Astrocyte (in vitro differentiated cells and primary cell): ENCODE results near the gene USP31. TPM values are rescaled to one million over a fixed set of nuclear protein-coding genes. Genes with fewer than 3 reads are reported as not detected.

Experiments
- DNase-seq: peaks from one replicate; pipeline ENCODE4 v3.0.0-alpha.2; 2010; ENCODE audit warnings: low read depth
- FAIRE-seq: peaks from 2 replicates; lab custom pipeline; 2011; peaks lifted over from hg19 to GRCh38; lab: Jason Lieb, UNC
- H2AFZ ChIP-seq: 2 replicates; pipeline ENCODE4 v1.6.0; 2012; ENCODE audit warnings: low read depth, low read length, inconsistent platforms
- H3K27ac ChIP-seq: 2 replicates; pipeline ENCODE4 v1.5.1; 2011; ENCODE audit warnings: low read depth, low read length, inconsistent platforms
- H3K27me3 ChIP-seq: 2 replicates; pipeline ENCODE4 v1.6.0; 2011; ENCODE audit warnings: low read length, inconsistent platforms; ENCODE audit not compliant: insufficient read depth
- H3K36me3 ChIP-seq: 2 replicates; pipeline ENCODE4 v1.5.1; 2011; ENCODE audit warnings: low read length, inconsistent platforms; ENCODE audit not compliant: insufficient read depth
- H3K4me1 ChIP-seq: 2 replicates; pipeline ENCODE4 v1.5.1; 2011; ENCODE audit warnings: low read length, inconsistent platforms; ENCODE audit not compliant: insufficient read depth
- H3K4me2 ChIP-seq: 2 replicates; pipeline ENCODE4 v1.6.0; 2012; ENCODE audit warnings: low read length, inconsistent platforms
- H3K4me3 ChIP-seq: 2 replicates; pipeline ENCODE4 v1.5.1; 2011; ENCODE audit warnings: low read depth, mild to moderate bottlenecking, low read length, inconsistent platforms; ENCODE audit not compliant: insufficient read depth
- H3K79me2 ChIP-seq: 2 replicates; pipeline ENCODE4 v1.6.0; 2012; ENCODE audit warnings: mild to moderate bottlenecking, low read length, inconsistent platforms; ENCODE audit not compliant: insufficient read depth
- H3K9ac ChIP-seq: 2 replicates; pipeline ENCODE4 v1.6.0; 2012; ENCODE audit warnings: mild to moderate bottlenecking, low read length, inconsistent platforms
- H3K9me3 ChIP-seq: 2 replicates; pipeline ENCODE4 v1.5.1; 2012; ENCODE audit warnings: low read depth, mild to moderate bottlenecking, low read length, inconsistent platforms; ENCODE audit not compliant: insufficient read depth
- H4K20me1 ChIP-seq: 2 replicates; pipeline ENCODE4 v1.6.0; 2012; ENCODE audit warnings: low read length, inconsistent platforms; ENCODE audit not compliant: insufficient read depth
- H3K27ac Mint-ChIP-seq: one replicate; pipeline ENCODE4 v1.8.0; 2021; ENCODE audit warnings: mild to moderate bottlenecking, mixed read lengths; ENCODE audit not compliant: unreplicated experiment
- H3K27me3 Mint-ChIP-seq: one replicate; pipeline ENCODE4 v1.8.0; 2021; ENCODE audit warnings: low read depth, mixed read lengths; ENCODE audit not compliant: unreplicated experiment
- H3K36me3 Mint-ChIP-seq: one replicate; pipeline ENCODE4 v1.8.0; 2021; ENCODE audit warnings: low read depth, mixed read lengths; ENCODE audit not compliant: unreplicated experiment
- H3K4me1 Mint-ChIP-seq: one replicate; pipeline ENCODE4 v1.8.0; 2021; ENCODE audit warnings: low read depth, mixed read lengths; ENCODE audit not compliant: unreplicated experiment
- H3K4me3 Mint-ChIP-seq: one replicate; pipeline ENCODE4 v1.8.0; 2021; ENCODE audit warnings: mild to moderate bottlenecking, moderate library complexity, mixed read lengths; ENCODE audit not compliant: unreplicated experiment
- H3K9me3 Mint-ChIP-seq: one replicate; pipeline ENCODE4 v1.8.0; 2021; ENCODE audit warnings: mild to moderate bottlenecking, mixed read lengths; ENCODE audit not compliant: unreplicated experiment
- CTCF ChIP-seq: IDR thresholded peaks from 2 replicates; pipeline ENCODE4 v1.5.1; 2011; ENCODE audit warnings: low read depth, mild to moderate bottlenecking, inconsistent platforms, low read length, moderate library complexity; ENCODE audit not compliant: insufficient read depth
- EZH2 ChIP-seq: IDR thresholded peaks from 2 replicates; pipeline ENCODE4 v1.6.1; 2012; ENCODE audit warnings: mild to moderate bottlenecking, low read length, inconsistent platforms; ENCODE audit not compliant: insufficient read depth
- total RNA-seq: library from RNA; stranded (reverse); gene quantifications from 2 replicates; pipeline ENCODE4 v1.2.1, GENCODE V29; 2021

Gene USP31
- total RNA-seq, 1 donor from 2014 or later = 9.4 TPM

DNA sequence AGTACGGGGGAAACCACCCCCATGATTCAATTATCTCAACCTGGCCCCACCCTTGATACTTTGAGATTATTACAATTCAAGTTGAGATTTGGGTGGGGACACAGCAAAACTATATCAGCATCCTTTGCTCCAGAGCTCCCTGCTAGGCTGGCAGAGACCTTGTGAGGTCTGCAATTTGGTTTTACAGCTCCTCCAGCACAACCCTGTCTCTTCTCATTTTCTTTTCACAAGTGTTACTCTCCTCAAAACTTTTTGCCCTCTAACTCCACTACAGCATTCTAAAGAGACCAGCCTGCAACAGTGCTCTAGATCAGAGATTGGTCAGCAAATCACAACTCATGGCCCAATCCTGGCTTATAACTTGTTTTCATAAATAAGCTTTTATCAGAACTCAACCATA is 114.0 kb downstream of the USP31 start:
- FAIRE-seq (no peak), DNase-seq (no peak)
- H3K4me1 Mint-ChIP-seq = no peaks in the 10 kb centered on the region
- no peak overlapping the region for H3K9ac ChIP-seq
- H4K20me1 ChIP-seq = no peaks in the 10 kb centered on the region
- peaks cover 4% of the 10 kb centered on the region for H3K27me3 Mint-ChIP-seq
- TF ChIP-seq EZH2 = no peak
- no peak for TF ChIP-seq CTCF
- no peaks in the 10 kb centered on the region for H3K36me3 Mint-ChIP-seq
- H3K9me3 Mint-ChIP-seq = peaks cover 4% of the 10 kb centered on the region
- H3K27ac ChIP-seq = no peak overlapping the region
- H3K4me1 ChIP-seq = no peaks in the 10 kb centered on the region
- H3K27ac Mint-ChIP-seq = no peak overlapping the region
- H3K4me2 ChIP-seq = no peak overlapping the region
- no peak overlapping the region for H2AFZ ChIP-seq
- no peaks in the 10 kb centered on the region for H3K36me3 ChIP-seq
- no peaks in the 10 kb centered on the region for H3K27me3 ChIP-seq
- H3K4me3 ChIP-seq = no peak overlapping the region
- H3K9me3 ChIP-seq = no peaks in the 10 kb centered on the region
- H3K79me2 ChIP-seq = no peaks in the 10 kb centered on the region
- no peak overlapping the region for H3K4me3 Mint-ChIP-seq

DNA sequence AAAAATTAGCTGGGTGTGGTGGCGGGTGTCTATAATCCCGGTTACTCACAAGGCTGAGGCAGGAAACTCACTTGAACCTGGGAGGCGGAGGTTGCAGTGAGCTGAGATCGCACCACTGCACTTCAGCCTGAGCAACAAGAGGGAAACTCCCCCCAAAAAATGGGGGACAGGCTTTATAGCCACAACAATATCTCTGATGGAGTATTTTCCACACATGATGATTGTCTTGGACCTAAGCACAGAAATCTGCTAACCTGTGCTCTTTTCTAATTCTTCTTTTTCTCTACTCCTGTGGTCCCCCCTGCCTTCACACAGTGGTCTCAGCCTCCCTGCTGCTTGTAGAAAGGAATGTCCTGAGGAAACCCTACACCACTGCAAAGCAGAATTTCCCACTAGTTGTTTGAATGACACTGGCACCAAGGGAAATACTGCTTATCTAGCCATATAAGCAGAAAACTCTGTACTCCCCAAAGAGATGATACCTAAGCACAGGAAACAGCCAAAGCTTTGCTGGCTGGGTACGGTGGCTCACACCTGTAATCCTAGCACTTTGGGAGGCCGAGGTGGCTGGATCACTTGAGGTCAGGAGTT is 117.6 kb downstream of the USP31 start:
- no peaks in the 10 kb centered on the region for H3K4me1 Mint-ChIP-seq

More for the DNA sequence above, 117.6 kb downstream of the USP31 start:
- Mint-ChIP-seq H3K9me3 (peaks cover 4% of the 10 kb centered on the region), H3K27me3 (peaks cover 24% of the 10 kb centered on the region), H3K27ac (no peak overlapping the region), H3K4me3 (no peak overlapping the region), H3K36me3 (no peaks in the 10 kb centered on the region)
- Histone ChIP-seq H3K27me3 (no peaks in the 10 kb centered on the region), H3K4me1 (no peaks in the 10 kb centered on the region), H3K4me2 (no peak overlapping the region), H3K4me3 (no peak overlapping the region), H2AFZ (no peak overlapping the region), H4K20me1 (no peaks in the 10 kb centered on the region), H3K9ac (no peak overlapping the region), H3K27ac (no peak overlapping the region), H3K36me3 (no peaks in the 10 kb centered on the region), H3K79me2 (no peaks in the 10 kb centered on the region), H3K9me3 (no peaks in the 10 kb centered on the region)
- DNase-seq (no peak), FAIRE-seq (no peak)
- TF ChIP-seq EZH2 (no peak), CTCF (no peak)
